ENCODE measurements around the gene TUBB2A. TPM values are rescaled to one million over a fixed set of nuclear protein-coding genes. Genes with fewer than 3 reads are reported as not detected.
"Not testable (repeated sequence)": the region's sequence is repeated elsewhere in the genome, so short reads cannot be mapped to it uniquely, and the experiment has no call there.

Gene TUBB2A
- total RNA-seq, 1 donor from 2014 or later, result 177 TPM

GRCh38 chr6:3176562-3177355, 19.4 kb upstream of the TUBB2A start:
- H3K27ac Mint-ChIP-seq (ENCODE audit: unreplicated experiment), result peak overlapping the region; percentile 22
- H3K27me3 Mint-ChIP-seq (ENCODE audit: low read depth), result no peaks in the 10 kb centered on the region
- H3K36me3 Mint-ChIP-seq (ENCODE audit: low read depth), result no peaks in the 10 kb centered on the region
- DNase-seq (ENCODE audit: low read depth, low spot score), result no peak
- TF ChIP-seq, protein P1, sequence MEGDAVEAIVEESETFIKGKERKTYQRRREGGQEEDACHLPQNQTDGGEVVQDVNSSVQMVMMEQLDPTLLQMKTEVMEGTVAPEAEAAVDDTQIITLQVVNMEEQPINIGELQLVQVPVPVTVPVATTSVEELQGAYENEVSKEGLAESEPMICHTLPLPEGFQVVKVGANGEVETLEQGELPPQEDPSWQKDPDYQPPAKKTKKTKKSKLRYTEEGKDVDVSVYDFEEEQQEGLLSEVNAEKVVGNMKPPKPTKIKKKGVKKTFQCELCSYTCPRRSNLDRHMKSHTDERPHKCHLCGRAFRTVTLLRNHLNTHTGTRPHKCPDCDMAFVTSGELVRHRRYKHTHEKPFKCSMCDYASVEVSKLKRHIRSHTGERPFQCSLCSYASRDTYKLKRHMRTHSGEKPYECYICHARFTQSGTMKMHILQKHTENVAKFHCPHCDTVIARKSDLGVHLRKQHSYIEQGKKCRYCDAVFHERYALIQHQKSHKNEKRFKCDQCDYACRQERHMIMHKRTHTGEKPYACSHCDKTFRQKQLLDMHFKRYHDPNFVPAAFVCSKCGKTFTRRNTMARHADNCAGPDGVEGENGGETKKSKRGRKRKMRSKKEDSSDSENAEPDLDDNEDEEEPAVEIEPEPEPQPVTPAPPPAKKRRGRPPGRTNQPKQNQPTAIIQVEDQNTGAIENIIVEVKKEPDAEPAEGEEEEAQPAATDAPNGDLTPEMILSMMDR (conservative IDR thresholded peaks at IDR 0.05), result no peak
- peaks cover 2% of the 10 kb centered on the region for H3K9me3 Mint-ChIP-seq
- H3K4me3 Mint-ChIP-seq, result no peak overlapping the region
- peaks cover 30% of the 10 kb centered on the region for H3K4me1 Mint-ChIP-seq

DNA sequence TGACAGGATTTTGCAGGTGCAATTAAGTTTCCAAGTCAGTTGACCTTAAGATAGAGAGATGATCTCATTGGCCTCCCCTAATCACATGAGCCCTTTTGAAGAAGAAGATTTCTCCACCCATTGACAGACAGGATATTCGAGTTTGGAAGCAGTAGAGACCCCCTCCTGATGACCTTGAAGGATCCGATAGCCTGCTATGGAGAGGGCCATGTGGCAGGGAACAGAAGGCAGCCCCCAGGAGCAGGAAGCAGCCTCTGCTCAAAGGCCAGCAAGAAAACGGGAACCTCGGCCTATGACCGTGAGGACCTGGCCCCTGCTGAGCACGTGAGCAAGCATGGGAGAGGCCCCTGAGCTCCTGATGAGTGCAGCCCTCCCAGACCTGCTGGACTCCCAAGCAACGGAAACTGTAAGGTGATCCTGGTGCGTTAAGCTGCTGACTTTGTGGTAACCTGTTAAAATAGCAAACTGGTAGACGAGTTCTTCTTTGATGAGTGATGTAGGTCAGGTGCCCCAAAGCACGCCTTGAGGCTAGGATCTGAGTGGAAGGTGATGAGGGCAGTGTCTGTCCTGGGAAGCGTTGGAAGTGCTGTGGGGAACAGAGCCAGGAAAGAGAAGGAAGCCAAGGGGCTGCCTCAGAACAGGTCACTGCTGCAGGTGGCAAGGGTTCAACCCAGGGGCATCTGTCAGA, 18.5 kb upstream of the TUBB2A start:
- Mint-ChIP-seq H3K27ac (ENCODE audit: unreplicated experiment) (peak overlapping the region; percentile 37), H3K4me3 (no peak overlapping the region), H3K4me1 (peaks cover 32% of the 10 kb centered on the region), H3K27me3 (ENCODE audit: low read depth) (no peaks in the 10 kb centered on the region), H3K36me3 (ENCODE audit: low read depth) (no peaks in the 10 kb centered on the region), H3K9me3 (peaks cover 2% of the 10 kb centered on the region)
- no peak for DNase-seq (ENCODE audit: low read depth, low spot score)
- TF ChIP-seq, protein P1 (conservative IDR thresholded peaks at IDR 0.05), result no peak

GRCh38 chr6:3173636-3174089, 16.3 kb upstream of the TUBB2A start:
- Mint-ChIP-seq H3K27ac (ENCODE audit: unreplicated experiment) (peak overlapping the region; percentile 23), H3K4me1 (peaks cover 24% of the 10 kb centered on the region)
- not testable (repeated sequence) for H3K4me3 Mint-ChIP-seq; H3K9me3 Mint-ChIP-seq; H3K27me3 Mint-ChIP-seq (ENCODE audit: low read depth); DNase-seq (ENCODE audit: low read depth, low spot score); H3K36me3 Mint-ChIP-seq (ENCODE audit: low read depth)

DNA sequence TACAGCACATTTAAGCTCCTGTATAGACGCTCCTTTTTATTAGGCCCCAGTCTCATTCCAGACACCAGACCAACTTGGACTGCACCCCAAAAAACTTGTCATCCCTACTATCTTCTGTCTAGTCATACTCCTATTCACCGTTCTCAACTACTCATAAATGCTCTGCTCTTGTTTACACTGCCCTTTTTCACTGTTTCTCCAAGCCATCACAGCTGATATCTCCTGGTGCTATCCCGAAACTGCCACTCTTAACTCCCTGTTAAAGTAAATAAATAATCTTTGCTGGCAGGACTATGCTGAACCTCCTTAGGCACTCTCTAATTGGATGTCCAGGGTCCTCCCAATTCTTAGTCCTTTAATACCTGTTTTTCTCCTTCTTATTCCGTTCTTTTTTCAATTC, 15.4 kb upstream of the TUBB2A start:
- not testable (repeated sequence) for DNase-seq (ENCODE audit: low read depth, low spot score); H3K36me3 Mint-ChIP-seq (ENCODE audit: low read depth); H3K4me3 Mint-ChIP-seq; H3K9me3 Mint-ChIP-seq; H3K27ac Mint-ChIP-seq (ENCODE audit: unreplicated experiment); H3K27me3 Mint-ChIP-seq (ENCODE audit: low read depth)
- H3K4me1 Mint-ChIP-seq, result peaks cover 23% of the 10 kb centered on the region

- H3K27ac Mint-ChIP-seq (ENCODE audit: unreplicated experiment); H3K36me3 Mint-ChIP-seq (ENCODE audit: low read depth); DNase-seq (ENCODE audit: low read depth, low spot score); H3K9me3 Mint-ChIP-seq; H3K27me3 Mint-ChIP-seq (ENCODE audit: low read depth); H3K4me3 Mint-ChIP-seq: not testable (repeated sequence)
- H3K4me1 Mint-ChIP-seq, result peaks cover 33% of the 10 kb centered on the region
Measured at GRCh38 chr6:3171313-3172175, 14.2 kb upstream of the TUBB2A start.

DNA sequence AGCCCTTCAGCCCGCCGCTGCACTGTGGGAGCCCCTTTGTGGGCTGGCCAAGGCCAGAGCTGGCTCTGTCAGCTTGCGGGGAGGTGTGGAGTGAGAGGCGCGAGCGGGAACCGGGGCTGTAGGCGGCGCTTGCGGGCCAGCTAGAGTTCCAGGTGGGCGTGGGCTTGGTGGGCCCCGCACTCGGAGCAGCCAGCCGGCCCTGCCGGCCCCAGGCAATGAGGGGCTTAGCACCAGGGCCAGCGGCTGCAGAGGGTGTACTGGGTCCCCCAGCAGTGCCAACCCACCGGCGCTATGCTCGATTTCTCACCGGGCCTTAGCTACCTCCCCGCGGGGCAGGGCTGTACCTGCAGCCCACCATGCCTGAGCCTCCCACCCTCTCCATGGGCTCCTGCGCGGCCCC, 13.3 kb upstream of the TUBB2A start:
- H3K4me1 Mint-ChIP-seq, result peaks cover 35% of the 10 kb centered on the region
- not testable (repeated sequence) for H3K9me3 Mint-ChIP-seq; DNase-seq (ENCODE audit: low read depth, low spot score); H3K27me3 Mint-ChIP-seq (ENCODE audit: low read depth); H3K36me3 Mint-ChIP-seq (ENCODE audit: low read depth); H3K4me3 Mint-ChIP-seq; H3K27ac Mint-ChIP-seq (ENCODE audit: unreplicated experiment)

GRCh38 chr6:3168046-3168445, 10.7 kb upstream of the TUBB2A start:
- H3K27ac Mint-ChIP-seq (ENCODE audit: unreplicated experiment); H3K9me3 Mint-ChIP-seq; H3K36me3 Mint-ChIP-seq (ENCODE audit: low read depth); DNase-seq (ENCODE audit: low read depth, low spot score); H3K4me3 Mint-ChIP-seq; H3K27me3 Mint-ChIP-seq (ENCODE audit: low read depth): not testable (repeated sequence)
- H3K4me1 Mint-ChIP-seq, result peaks cover 50% of the 10 kb centered on the region

GRCh38 chr6:3166535-3167225, 9.3 kb upstream of the TUBB2A start:
- not testable (repeated sequence) for H3K9me3 Mint-ChIP-seq; H3K36me3 Mint-ChIP-seq (ENCODE audit: low read depth); DNase-seq (ENCODE audit: low read depth, low spot score); H3K27me3 Mint-ChIP-seq (ENCODE audit: low read depth)
- Mint-ChIP-seq H3K27ac (ENCODE audit: unreplicated experiment) (peak overlapping the region; percentile 22), H3K4me3 (peak overlapping the region; percentile 50), H3K4me1 (peaks cover 56% of the 10 kb centered on the region)
